Fibroblast of lung (primary cell): Measurements from ENCODE around the gene TFF2. TPM values are rescaled to one million over a fixed set of nuclear protein-coding genes. Genes with fewer than 3 reads are reported as not detected.

Source experiments
- DNase-seq, 2 donors: peaks; one replicate each; pipeline versions ENCODE4 v3.0.0 to v3.0.0-alpha.2; 2010; ENCODE audit warnings: low read depth in 2 of 2
- H2AFZ ChIP-seq: 2 replicates; pipeline ENCODE4 v1.5.1; 2012; ENCODE audit warnings: low read length, control low read depth, inconsistent platforms
- H3K27ac ChIP-seq: 2 replicates; pipeline ENCODE4 v1.5.1; 2011; ENCODE audit warnings: low read length, control low read depth; ENCODE audit not compliant: insufficient read depth
- H3K27me3 ChIP-seq: 2 replicates; pipeline ENCODE4 v1.5.1; 2011; ENCODE audit warnings: mild to moderate bottlenecking, low read length; ENCODE audit not compliant: control insufficient read depth, insufficient read depth
- H3K36me3 ChIP-seq: 2 replicates; pipeline ENCODE4 v1.5.1; 2011; ENCODE audit warnings: low read length; ENCODE audit not compliant: control insufficient read depth, insufficient read depth
- H3K4me1 ChIP-seq: 2 replicates; pipeline ENCODE4 v1.5.1; 2011; ENCODE audit warnings: low read length; ENCODE audit not compliant: control insufficient read depth, insufficient read depth; ENCODE audit errors: extremely low read depth
- H3K4me2 ChIP-seq: 2 replicates; pipeline ENCODE4 v1.5.1; 2011; ENCODE audit warnings: low read length, control low read depth; ENCODE audit not compliant: insufficient read depth; ENCODE audit errors: extremely low read depth
- H3K4me3 ChIP-seq, 4 experiments: fragments of 200-600 bp in 1 of 4; sonication (generic) in 1 of 4; replicated peaks in 1 of 4; 2 replicates each; pipeline ENCODE4 v1.5.1; 2011 to 2016; ENCODE audit warnings: low read length in 4 of 4, low read depth in 3 of 4, mild to moderate bottlenecking in 3 of 4, control low read depth in 2 of 4, inconsistent platforms in 1 of 4, mixed read lengths in 1 of 4; ENCODE audit not compliant: insufficient read depth in 1 of 4; ENCODE audit errors: control extremely low read depth in 1 of 4
- H3K79me2 ChIP-seq: 2 replicates; pipeline ENCODE4 v1.5.1; 2012; ENCODE audit warnings: mild to moderate bottlenecking, low read length, inconsistent platforms; ENCODE audit not compliant: control insufficient read depth, insufficient read depth
- H3K9ac ChIP-seq: 2 replicates; pipeline ENCODE4 v1.5.1; 2011; ENCODE audit warnings: mild to moderate bottlenecking, low read length, control low read depth; ENCODE audit not compliant: insufficient read depth
- H3K9me3 ChIP-seq: 2 replicates; pipeline ENCODE4 v1.5.1; 2012; ENCODE audit warnings: low read depth, low read length; ENCODE audit not compliant: control insufficient read depth, insufficient read depth
- H4K20me1 ChIP-seq: 2 replicates; pipeline ENCODE4 v1.5.1; 2011; ENCODE audit warnings: low read length; ENCODE audit not compliant: control insufficient read depth, insufficient read depth; ENCODE audit errors: extremely low read depth
- CTCF ChIP-seq, 2 donors: IDR thresholded peaks in 1 of 2; conservative IDR thresholded peaks in 1 of 2; 1 replicate in 1 of 2; 2 replicates in 1 of 2; pipeline ENCODE4 v1.5.1; 2011 to 2012; ENCODE audit warnings: low read length in 2 of 2, control low read depth in 1 of 2, inconsistent platforms in 1 of 2, low read depth in 1 of 2, mild to moderate bottlenecking in 1 of 2
- EZH2 ChIP-seq: IDR thresholded peaks from 2 replicates; pipeline ENCODE4 v1.5.1; 2012; ENCODE audit warnings: low read length, control low read depth, mild to moderate bottlenecking; ENCODE audit errors: missing control alignments
- polyA plus RNA-seq, 2 donors: library from polyadenylated mRNA; depleted of rRNA in 1 of 2; stranded (reverse) in 1 of 2; unstranded in 1 of 2; fragments of >200 nt; gene quantifications; 2 replicates each; pipeline ENCODE4 v1.2.1, GENCODE V29; 2011 to 2012; ENCODE audit warnings: missing spikeins in 1 of 2
- total RNA-seq: library from RNA; depleted of rRNA; stranded (reverse); fragments of >200 nt; gene quantifications from 2 replicates; pipeline ENCODE4 v1.2.1, GENCODE V29; 2014

The TFF2 gene
- total and polyA plus RNA-seq, 2 donors (not counting 1 experiment from before 2014, with no cell fraction given), result not detected

DNA sequence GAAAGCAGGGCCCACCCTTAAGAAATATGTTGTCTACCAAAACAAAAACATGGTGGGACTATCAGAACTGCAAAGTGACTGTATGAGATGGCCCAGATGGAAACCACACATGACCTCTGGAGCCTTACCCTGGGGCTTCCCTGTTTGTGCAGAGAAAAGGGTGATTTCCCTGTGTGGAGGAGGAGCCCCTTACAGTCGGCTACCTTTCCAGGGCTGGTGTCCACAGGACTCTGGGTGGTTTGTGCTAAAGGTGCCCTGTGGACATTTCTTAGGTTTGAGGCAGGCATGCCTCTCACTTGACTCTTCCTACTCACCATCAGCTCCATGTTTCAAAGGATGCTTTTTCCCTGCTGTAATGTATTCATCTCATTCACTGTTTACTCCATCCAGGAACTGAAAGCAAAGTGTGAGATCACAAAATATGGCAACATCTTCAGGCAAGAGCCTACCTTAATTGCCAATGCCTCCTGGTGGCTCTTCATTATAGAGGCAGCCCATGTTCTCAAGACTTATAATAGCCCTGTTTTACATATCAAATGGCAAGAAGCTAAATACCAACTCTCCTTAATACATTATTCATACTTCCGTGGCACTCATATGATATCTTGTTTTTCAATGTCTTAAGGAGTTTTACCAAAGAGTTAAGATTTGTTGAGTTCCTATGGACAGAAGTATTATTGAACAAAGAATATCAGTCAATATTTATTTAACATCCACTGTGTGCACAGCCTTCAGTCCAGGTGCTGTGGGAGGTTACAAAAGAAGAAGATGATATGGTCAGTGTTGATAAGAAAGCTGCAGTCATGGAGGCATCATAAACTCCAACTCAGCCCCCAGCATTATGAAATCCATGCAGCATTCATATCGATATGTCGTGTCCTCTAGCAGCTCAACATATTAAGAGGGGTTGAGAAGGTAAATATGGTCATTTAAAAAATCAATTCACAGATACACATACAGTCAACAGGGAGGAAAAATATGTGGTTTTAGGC, 20.1 kb downstream of the TFF2 start:
- Histone ChIP-seq H3K27ac (no peak overlapping the region), H3K4me2 (no peak overlapping the region), H3K27me3 (no peaks in the 10 kb centered on the region), H4K20me1 (no peaks in the 10 kb centered on the region), H3K4me3 (no peak overlapping the region), H3K4me1 (no peaks in the 10 kb centered on the region), H3K79me2 (no peaks in the 10 kb centered on the region), H3K9me3 (no peaks in the 10 kb centered on the region), H3K9ac (no peak overlapping the region), H3K36me3 (no peaks in the 10 kb centered on the region), H2AFZ (no peak overlapping the region)
- DNase-seq, result no peak
- TF ChIP-seq CTCF (conservative IDR thresholded peaks at IDR 0.05 in 1 of 2, IDR thresholded peaks at IDR 0.05 in 1 of 2; ENCODE audit: low read depth in 1 of 2, low read length in 2 of 2) (no peak), EZH2 (no peak)

DNA sequence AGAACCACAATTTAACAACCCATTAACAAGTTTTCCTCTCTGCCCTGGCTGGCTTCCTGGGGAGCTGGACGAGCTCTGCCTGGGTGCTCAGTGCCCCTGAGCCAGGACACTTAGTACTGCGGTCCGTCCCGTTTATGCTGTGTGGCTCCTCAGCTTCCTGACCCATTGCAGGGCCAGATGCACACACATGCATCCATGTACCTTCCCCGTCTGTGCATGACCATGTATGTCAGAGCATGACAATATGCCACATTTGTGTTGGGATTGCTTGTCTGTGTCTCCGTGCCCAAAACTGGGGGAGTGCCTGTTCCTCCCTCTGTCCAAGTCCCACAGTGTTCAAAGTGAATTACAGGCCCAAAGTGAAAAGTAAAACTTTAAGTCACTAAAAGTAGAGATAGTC, 25.9 kb downstream of the TFF2 start:
- no peaks in the 10 kb centered on the region for H4K20me1 ChIP-seq
- no peak overlapping the region for H3K4me2 ChIP-seq
- no peak for TF ChIP-seq CTCF (conservative IDR thresholded peaks at IDR 0.05 in 1 of 2, IDR thresholded peaks at IDR 0.05 in 1 of 2; ENCODE audit: low read depth in 1 of 2, low read length in 2 of 2)
- no peaks in the 10 kb centered on the region for H3K36me3 ChIP-seq
- no peaks in the 10 kb centered on the region for H3K27me3 ChIP-seq
- no peak overlapping the region for H3K4me3 ChIP-seq
- H2AFZ ChIP-seq, result no peak overlapping the region
- DNase-seq, result no peak
- no peak overlapping the region for H3K9ac ChIP-seq
- no peaks in the 10 kb centered on the region for H3K4me1 ChIP-seq
- no peak overlapping the region for H3K27ac ChIP-seq
- H3K9me3 ChIP-seq, result no peaks in the 10 kb centered on the region
- no peaks in the 10 kb centered on the region for H3K79me2 ChIP-seq

DNA sequence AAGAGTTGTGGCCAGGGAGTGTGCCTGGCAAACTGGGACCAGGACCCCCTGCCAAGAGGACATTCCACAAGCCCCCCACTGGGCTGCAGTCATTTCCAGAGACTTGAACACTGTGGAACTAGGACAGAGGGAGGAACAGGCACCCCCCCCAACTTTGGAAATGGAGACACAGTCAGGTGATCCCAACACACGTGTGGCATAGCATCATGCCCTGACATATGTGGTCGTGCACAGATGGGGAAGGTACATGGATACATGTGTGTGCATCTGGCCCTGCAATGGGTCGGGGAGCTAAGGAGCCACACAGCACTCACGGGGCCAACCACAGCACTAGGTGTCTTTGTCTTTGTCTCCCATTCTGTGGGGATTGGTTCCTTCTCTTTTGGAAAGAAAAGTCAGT, 28.9 kb downstream of the TFF2 start:
- Histone ChIP-seq H3K9me3 (no peaks in the 10 kb centered on the region), H3K4me3 (no peak overlapping the region), H3K36me3 (no peaks in the 10 kb centered on the region), H4K20me1 (no peaks in the 10 kb centered on the region), H2AFZ (no peak overlapping the region), H3K4me2 (no peak overlapping the region), H3K27ac (no peak overlapping the region), H3K79me2 (no peaks in the 10 kb centered on the region), H3K4me1 (no peaks in the 10 kb centered on the region), H3K9ac (no peak overlapping the region), H3K27me3 (no peaks in the 10 kb centered on the region)
- TF ChIP-seq CTCF (conservative IDR thresholded peaks at IDR 0.05 in 1 of 2, IDR thresholded peaks at IDR 0.05 in 1 of 2; ENCODE audit: low read depth in 1 of 2, low read length in 2 of 2) (no peak), EZH2 (no peak)
- DNase-seq, result no peak
